GM21447 (cell line): ENCODE results near the gene ACTN1.

Source experiments
- ATAC-seq: cut with Tn5 transposase; IDR thresholded peaks from one replicate; pipeline ENCODE4 v1.9.1; 2021; ENCODE audit not compliant: unreplicated experiment

The ACTN1 gene

GRCh38 chr14:68891851-68892660 is 87.0 kb downstream of the ACTN1 start:
- ATAC-seq, result no peak

DNA sequence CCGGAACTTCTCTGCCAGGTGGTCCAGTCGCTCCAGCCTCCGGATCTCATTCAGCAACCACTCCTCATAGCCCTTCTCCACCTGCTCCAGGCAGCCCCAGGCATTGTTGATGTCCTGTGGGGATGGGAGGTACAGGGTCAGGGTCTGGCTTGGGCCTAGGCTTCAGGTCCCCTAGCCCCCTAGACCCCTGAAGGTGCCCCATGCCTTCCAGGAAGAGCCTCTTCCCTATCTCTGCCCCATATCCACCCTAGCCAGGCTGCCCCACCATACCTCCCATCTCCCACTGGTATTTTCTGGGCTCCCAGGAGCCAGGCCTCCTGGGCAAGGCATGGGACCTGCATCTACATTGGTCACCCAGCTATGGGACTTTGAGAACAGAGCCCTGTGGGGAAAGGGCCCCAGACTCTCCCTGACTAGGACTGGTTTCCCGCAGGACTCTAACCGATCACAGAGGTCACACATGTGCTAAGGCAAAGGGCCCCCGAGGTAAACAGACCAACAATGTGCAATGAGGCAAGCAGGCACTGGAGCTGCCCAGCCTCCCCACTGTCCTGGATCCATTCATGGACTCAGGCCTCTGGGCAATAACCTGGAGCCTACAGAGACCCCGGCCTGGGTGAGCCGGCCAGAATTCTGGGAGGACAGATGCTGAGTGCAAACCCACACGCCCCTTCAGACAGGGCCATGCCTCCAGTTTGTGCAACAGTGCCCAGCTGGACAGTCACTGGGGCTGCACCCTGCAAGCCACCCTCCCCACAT is 88.8 kb downstream of the ACTN1 start:
- ATAC-seq, result no peak

- no peak for ATAC-seq
Observed at GRCh38 chr14:68888883-68889282, 90.2 kb downstream of the ACTN1 start.

DNA sequence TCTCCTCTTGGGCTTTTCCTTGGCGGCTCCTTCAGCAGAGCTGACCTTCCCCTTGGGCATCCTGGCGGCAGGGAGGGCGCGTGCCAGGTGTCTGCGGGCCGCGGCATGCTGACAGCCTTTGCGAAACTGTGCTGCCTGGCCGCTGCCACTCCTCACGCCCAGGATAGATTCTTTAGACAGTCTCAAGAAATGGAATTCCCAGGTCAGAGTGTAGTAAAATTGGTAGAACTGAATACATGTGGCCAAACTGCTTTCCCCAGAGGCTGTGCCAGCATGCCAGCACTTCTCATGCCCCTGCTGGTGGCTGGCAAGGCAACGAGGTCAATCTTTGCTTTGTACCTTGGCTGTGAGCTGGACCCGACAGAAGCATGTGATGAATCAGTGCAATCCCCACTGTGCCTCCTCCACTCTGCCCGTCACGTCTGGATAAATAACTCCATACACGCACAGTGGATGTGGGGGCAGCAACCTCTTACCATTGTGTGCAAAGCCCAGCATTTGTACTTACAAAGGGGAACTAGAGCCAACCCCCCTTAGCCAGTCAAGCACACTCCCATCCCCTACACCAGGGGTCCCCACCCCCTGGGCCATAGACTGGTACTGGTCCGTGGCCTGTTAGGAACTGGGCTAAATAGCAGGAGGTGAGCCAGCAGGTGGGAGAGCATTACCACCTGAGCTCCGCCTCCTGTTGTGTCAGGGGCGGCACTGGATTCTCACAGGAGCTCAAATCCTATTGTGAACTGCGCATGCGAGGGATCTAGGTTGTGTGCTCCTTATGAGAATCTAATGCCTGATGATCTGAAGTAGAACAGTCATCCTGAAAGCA is 90.9 kb downstream of the ACTN1 start:
- ATAC-seq, result no peak

DNA sequence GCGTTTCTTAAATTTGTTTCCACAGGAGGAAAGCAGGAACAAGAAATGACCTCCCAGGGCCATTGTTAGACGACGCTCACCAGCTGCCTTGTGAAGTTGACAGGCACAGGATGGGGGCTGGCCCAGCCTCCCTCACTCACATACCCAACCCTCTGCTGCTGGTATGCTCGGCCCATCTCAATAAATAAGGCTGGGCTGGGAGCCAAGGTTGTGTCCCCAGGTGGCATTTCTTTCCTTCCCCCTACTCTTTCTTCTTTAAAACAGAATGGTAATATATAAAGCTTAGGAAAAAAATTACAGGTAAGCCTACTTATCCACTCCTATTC is 93.0 kb downstream of the ACTN1 start:
- ATAC-seq, result no peak

- ATAC-seq, result no peak
Observed at GRCh38 chr14:68885226-68886108, 93.6 kb downstream of the ACTN1 start.

GRCh38 chr14:68884031-68885030 is 94.8 kb downstream of the ACTN1 start:
- ATAC-seq, result no peak

DNA sequence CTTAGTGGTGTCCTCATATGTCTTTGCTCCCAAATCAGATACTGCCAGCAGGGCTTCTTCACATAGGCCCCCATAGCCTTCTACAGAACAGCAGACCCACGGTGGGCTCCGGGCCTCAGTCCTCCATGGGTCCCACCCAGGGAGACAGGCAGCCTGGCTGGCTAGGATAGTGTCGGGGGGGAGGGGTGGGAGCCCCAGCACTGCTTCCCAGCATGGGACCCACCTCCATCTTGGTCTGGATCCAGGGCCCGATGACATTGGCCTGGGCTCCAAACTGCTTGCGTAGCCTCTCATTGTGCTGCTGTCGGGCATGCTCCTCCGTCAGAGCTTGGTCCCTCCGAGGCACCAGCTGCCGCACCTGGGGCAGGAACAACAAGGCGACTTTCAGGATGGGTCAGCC is 96.9 kb downstream of the ACTN1 start:
- ATAC-seq, result no peak

DNA sequence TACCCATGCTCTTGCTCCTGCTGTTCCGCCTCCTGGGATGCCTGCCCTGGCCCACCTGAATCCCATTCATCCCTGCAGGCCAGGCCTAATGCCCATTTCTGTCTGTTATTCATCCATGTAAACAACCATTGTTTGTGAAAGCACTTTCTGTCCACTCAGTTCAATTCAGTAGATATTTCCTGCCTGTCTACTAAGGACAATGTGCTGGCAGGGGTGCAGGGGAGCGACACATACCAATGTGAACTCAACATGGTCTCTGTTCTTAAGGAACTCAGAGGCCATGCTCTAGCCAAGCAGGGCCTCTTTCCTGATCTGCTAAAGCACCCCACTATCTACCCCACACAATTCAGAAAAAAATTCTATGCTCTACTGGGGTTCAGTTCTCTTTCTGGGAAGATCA is 97.7 kb downstream of the ACTN1 start:
- ATAC-seq, result no peak

GRCh38 chr14:68880581-68881105 is 98.5 kb downstream of the ACTN1 start:
- no peak for ATAC-seq

DNA sequence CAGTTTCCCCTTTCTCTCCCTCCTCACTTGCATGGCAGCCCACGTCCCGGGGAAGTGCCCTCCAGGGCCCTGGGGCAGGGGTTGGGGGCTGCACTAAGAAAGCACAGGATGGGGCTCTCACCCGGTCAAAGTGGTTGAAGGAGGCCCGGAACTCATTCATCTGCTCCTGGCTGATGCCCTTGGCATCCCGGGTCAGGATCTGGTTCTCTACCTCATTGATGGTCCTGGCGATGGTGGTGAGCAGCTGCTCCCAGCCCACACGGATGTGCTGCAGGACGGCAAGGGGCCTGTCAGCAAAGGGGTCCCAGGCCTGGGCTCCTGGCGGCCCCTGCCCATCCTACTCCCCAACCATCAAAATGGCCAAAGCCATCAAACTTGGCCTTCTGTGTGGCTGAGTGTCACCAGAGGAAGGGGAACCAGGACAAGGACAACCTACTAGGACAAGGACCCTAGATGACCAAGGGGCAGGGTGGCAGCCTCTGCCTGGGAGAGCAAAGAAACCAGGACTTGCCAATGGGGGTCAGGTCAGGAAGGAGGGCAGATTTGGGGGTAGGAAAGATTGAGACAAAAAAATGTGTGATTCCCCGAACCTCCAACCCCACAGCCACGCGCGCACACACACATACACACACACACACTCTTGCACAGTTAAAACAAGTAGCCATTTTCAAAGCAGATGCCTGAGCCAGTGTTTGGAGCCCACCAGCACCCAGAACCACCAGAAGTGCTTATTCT is 99.1 kb downstream of the ACTN1 start:
- ATAC-seq, result no peak

DNA sequence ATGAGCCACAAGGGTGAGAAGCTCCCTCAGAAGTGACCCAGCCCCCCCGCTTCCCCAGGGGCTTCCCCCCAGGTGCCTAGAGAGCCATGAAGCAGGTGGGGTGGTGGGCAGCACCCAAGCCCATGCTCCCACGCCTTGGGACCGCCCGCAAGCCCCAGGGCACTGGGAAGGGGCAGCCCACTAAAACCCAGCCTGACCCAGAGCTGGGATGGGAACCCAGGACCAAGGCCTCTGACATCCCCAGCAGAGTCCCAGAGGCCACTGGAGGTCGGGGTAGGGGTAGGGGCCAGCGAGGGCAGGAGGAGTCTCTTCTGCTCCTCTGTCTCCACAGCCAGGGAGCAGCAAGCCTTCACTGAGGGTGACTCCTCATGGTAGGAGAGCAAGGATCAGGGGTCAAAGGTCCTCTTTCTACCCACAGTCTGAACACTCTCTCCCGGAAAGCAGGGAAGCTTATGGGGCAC is 99.8 kb downstream of the ACTN1 start:
- ATAC-seq, result no peak

GRCh38 chr14:68878908-68879307 is 100.2 kb downstream of the ACTN1 start:
- ATAC-seq, result no peak

DNA sequence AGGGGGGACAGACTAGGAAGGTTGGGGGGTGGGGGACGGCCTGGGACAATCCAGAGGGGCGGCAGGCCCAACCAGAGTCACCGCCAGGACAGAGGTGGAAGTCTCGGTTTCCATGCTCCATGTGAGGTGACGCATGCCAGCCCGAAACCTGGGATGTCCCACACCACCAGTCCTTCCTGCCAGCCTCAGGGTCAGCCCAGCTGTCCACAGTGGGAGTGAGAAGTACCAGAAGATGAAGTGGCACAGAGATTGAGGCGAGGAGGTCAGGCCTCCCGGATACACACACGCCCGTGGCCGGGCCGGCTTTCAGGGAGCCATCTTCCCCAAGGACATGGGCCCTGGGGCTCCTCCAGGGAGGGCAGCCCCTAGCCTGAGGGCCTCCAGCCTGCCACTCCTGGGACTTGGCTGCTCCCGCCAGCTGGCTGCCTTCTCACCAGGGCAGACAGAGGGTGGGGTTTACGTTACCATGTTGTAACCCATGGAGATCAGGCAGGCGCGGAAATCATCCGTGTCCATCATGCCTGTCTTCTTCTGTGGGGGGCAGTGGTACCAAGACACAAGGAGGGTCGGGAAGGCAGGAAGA is 101.0 kb downstream of the ACTN1 start:
- no peak for ATAC-seq

DNA sequence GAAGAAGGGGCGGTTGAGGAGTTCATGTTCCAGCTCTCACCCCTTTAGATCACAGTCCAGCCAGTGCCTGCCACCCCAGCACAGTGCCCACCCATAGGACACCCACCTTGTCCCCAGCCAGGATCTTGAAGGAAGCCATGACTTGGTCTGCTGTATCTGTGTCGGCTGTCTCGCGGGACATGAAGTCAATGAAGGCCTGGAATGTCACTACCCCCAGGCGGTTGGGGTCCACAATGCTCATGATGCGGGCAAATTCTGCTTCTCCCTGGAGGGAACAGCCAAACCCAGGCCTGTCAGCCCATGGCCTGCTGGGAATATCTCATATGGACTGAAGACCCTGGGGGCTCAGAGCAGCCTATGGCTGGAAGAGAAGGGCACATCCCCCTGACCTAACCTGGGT is 102.1 kb downstream of the ACTN1 start:
- ATAC-seq, result no peak

GRCh38 chr14:68874746-68875155 is 104.4 kb downstream of the ACTN1 start:
- no peak for ATAC-seq

DNA sequence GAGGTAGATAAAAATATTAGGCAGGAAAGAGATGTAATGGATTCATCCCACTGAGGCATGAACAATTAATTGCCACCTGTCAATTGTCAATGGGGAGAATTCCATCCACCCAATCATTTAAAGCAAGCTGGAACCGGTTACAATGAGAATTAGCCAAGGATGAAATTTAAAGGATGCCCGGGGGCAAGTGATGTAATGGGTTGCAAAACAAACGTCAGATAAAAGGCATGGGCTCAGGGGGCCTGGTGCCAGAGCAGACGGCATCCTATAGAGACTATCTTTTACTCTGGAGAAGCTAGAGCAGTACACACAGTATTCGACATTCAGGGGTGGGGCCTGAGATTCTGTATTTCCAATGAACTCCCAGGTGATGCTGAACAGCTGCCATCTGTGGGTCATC is 105.7 kb downstream of the ACTN1 start:
- no peak for ATAC-seq

GRCh38 chr14:68871392-68871791 is 107.7 kb downstream of the ACTN1 start:
- ATAC-seq, result no peak
